ENCODE results near the gene LRP1-AS. TPM values are rescaled to one million over a fixed set of nuclear protein-coding genes. Genes with fewer than 3 reads are reported as not detected.

The LRP1-AS gene
- total and polyA plus RNA-seq, 4 donors, result not detected

GRCh38 chr12:57160040-57160439 lies 12.6 kb upstream of the LRP1-AS start:
- Histone ChIP-seq H3K27me3 (ENCODE audit: control insufficient read depth in 1 of 2, insufficient read depth in 2 of 2, low read length in 1 of 2) (no peaks in the 10 kb centered on the region), H3K9me3 (ENCODE audit: control insufficient read depth, low read length) (no peaks in the 10 kb centered on the region), H3K36me3 (ENCODE audit: control insufficient read depth in 1 of 2, insufficient read depth in 2 of 2, low read length in 1 of 2) (peaks cover 19 to 23% of the 10 kb centered on the region in 2 donors), H3K4me1 (ENCODE audit: control insufficient read depth in 1 of 2, insufficient read depth in 2 of 2, low read length in 2 of 2) (no peaks in the 10 kb centered on the region), H3K27ac (ENCODE audit: low read depth in 1 of 2, low read length in 2 of 2) (no peak overlapping the region), H3K4me3 (ENCODE audit: low read length in 2 of 2) (no peak overlapping the region)
- DNase-seq, result no peak
- ATAC-seq (ENCODE audit: low FRiP score), result no peak
- intact Hi-C loops (cut with DNase I), result no loop called here
- WGBS, 2 donors, result 81 to 83% methylated on average over 4 of the region's 4 CpGs

- no peak for ATAC-seq (ENCODE audit: low FRiP score)
- WGBS, 2 donors, result 12 to 21% methylated on average over 4 of the region's 4 CpGs
- Histone ChIP-seq H3K4me1 (ENCODE audit: control insufficient read depth in 1 of 2, insufficient read depth in 2 of 2, low read length in 2 of 2) (no peaks in the 10 kb centered on the region), H3K9me3 (ENCODE audit: control insufficient read depth, low read length) (no peaks in the 10 kb centered on the region), H3K27me3 (ENCODE audit: control insufficient read depth in 1 of 2, insufficient read depth in 2 of 2, low read length in 1 of 2) (no peaks in the 10 kb centered on the region), H3K27ac (ENCODE audit: low read depth in 1 of 2, low read length in 2 of 2) (no peak overlapping the region), H3K4me3 (ENCODE audit: low read length in 2 of 2) (no peak overlapping the region), H3K36me3 (ENCODE audit: control insufficient read depth in 1 of 2, insufficient read depth in 2 of 2, low read length in 1 of 2) (peaks cover 19 to 23% of the 10 kb centered on the region in 2 donors)
- peak in 1 of 2 donors; percentile 72 for DNase-seq
- intact Hi-C loops (cut with DNase I), result no loop called here
Measured at GRCh38 chr12:57159311-57159710, 11.9 kb upstream of the LRP1-AS start.

- no peaks in the 10 kb centered on the region for H3K4me1 ChIP-seq (ENCODE audit: control insufficient read depth in 1 of 2, insufficient read depth in 2 of 2, low read length in 2 of 2)
- H3K36me3 ChIP-seq (ENCODE audit: control insufficient read depth in 1 of 2, insufficient read depth in 2 of 2, low read length in 1 of 2), result peaks cover 19 to 25% of the 10 kb centered on the region in 2 donors
- DNase-seq (no peak), ATAC-seq (ENCODE audit: low FRiP score) (peak; percentile 50)
- intact Hi-C loops (cut with DNase I), result no loop called here
- no peaks in the 10 kb centered on the region for H3K9me3 ChIP-seq (ENCODE audit: control insufficient read depth, low read length)
- WGBS, 2 donors, result 5 to 16% methylated on average over 4 of the region's 4 CpGs
- H3K27ac ChIP-seq (ENCODE audit: low read depth in 1 of 2, low read length in 2 of 2), result peak overlapping the region in 1 of 2 donors; percentile 4
- no peak overlapping the region for H3K4me3 ChIP-seq (ENCODE audit: low read length in 2 of 2)
- no peaks in the 10 kb centered on the region for H3K27me3 ChIP-seq (ENCODE audit: control insufficient read depth in 1 of 2, insufficient read depth in 2 of 2, low read length in 1 of 2)
Measured at GRCh38 chr12:57158665-57159064, 11.2 kb upstream of the LRP1-AS start.

- no peak for ATAC-seq (ENCODE audit: low FRiP score)
- no peak overlapping the region for H3K4me3 ChIP-seq (ENCODE audit: low read length in 2 of 2)
- H3K27ac ChIP-seq (ENCODE audit: low read depth in 1 of 2, low read length in 2 of 2), result no peak overlapping the region
- H3K9me3 ChIP-seq (ENCODE audit: control insufficient read depth, low read length), result no peaks in the 10 kb centered on the region
- H3K27me3 ChIP-seq (ENCODE audit: control insufficient read depth in 1 of 2, insufficient read depth in 2 of 2, low read length in 1 of 2), result no peaks in the 10 kb centered on the region
- WGBS, 2 donors, result 65% methylated on average over 16 of the region's 16 CpGs
- DNase-seq, result no peak
- intact Hi-C loops (cut with DNase I), result no loop called here
- H3K4me1 ChIP-seq (ENCODE audit: control insufficient read depth in 1 of 2, insufficient read depth in 2 of 2, low read length in 2 of 2), result peaks cover 0 to 2% of the 10 kb centered on the region in 2 donors
- peaks cover 19 to 25% of the 10 kb centered on the region in 2 donors for H3K36me3 ChIP-seq (ENCODE audit: control insufficient read depth in 1 of 2, insufficient read depth in 2 of 2, low read length in 1 of 2)
Measured at GRCh38 chr12:57158186-57158585, 10.8 kb upstream of the LRP1-AS start.

GRCh38 chr12:57157588-57158173 lies 10.3 kb upstream of the LRP1-AS start:
- DNase-seq (peak in 1 of 2 donors; percentile 86), ATAC-seq (ENCODE audit: low FRiP score) (no peak)
- intact Hi-C loops (cut with DNase I), result no loop called here
- Histone ChIP-seq H3K4me1 (ENCODE audit: control insufficient read depth in 1 of 2, insufficient read depth in 2 of 2, low read length in 2 of 2) (peaks cover 0 to 7% of the 10 kb centered on the region in 2 donors), H3K9me3 (ENCODE audit: control insufficient read depth, low read length) (no peaks in the 10 kb centered on the region), H3K4me3 (ENCODE audit: low read length in 2 of 2) (no peak overlapping the region), H3K27me3 (ENCODE audit: control insufficient read depth in 1 of 2, insufficient read depth in 2 of 2, low read length in 1 of 2) (no peaks in the 10 kb centered on the region), H3K27ac (ENCODE audit: low read depth in 1 of 2, low read length in 2 of 2) (no peak overlapping the region), H3K36me3 (ENCODE audit: control insufficient read depth in 1 of 2, insufficient read depth in 2 of 2, low read length in 1 of 2) (peaks cover 16 to 24% of the 10 kb centered on the region in 2 donors)
- 89 to 91% methylated on average over 5 of the region's 5 CpGs for WGBS, 2 donors

- H3K4me1 ChIP-seq (ENCODE audit: control insufficient read depth in 1 of 2, insufficient read depth in 2 of 2, low read length in 2 of 2), result peaks cover 0 to 8% of the 10 kb centered on the region in 2 donors
- ATAC-seq (ENCODE audit: low FRiP score), result no peak
Measured at GRCh38 chr12:57156701-57157403, 9.4 kb upstream of the LRP1-AS start.

GRCh38 chr12:57154804-57155434 lies 7.5 kb upstream of the LRP1-AS start:
- intact Hi-C loops (cut with DNase I), result no loop called here
- Histone ChIP-seq H3K27me3 (ENCODE audit: control insufficient read depth in 1 of 2, insufficient read depth in 2 of 2, low read length in 1 of 2) (no peaks in the 10 kb centered on the region), H3K27ac (ENCODE audit: low read depth in 1 of 2, low read length in 2 of 2) (no peak overlapping the region), H3K36me3 (ENCODE audit: control insufficient read depth in 1 of 2, insufficient read depth in 2 of 2, low read length in 1 of 2) (peaks cover 0 to 10% of the 10 kb centered on the region in 2 donors), H3K4me3 (ENCODE audit: low read length in 2 of 2) (no peak overlapping the region), H3K4me1 (ENCODE audit: control insufficient read depth in 1 of 2, insufficient read depth in 2 of 2, low read length in 2 of 2) (peaks cover 0 to 8% of the 10 kb centered on the region in 2 donors), H3K9me3 (ENCODE audit: control insufficient read depth, low read length) (no peaks in the 10 kb centered on the region)
- 88 to 93% methylated on average over 5 of the region's 5 CpGs for WGBS, 2 donors
- DNase-seq (no peak), ATAC-seq (ENCODE audit: low FRiP score) (no peak)

More at GRCh38 chr12:57156701-57157403, 9.4 kb upstream of the LRP1-AS start:
- Histone ChIP-seq H3K9me3 (ENCODE audit: control insufficient read depth, low read length) (no peaks in the 10 kb centered on the region), H3K27me3 (ENCODE audit: control insufficient read depth in 1 of 2, insufficient read depth in 2 of 2, low read length in 1 of 2) (no peaks in the 10 kb centered on the region), H3K36me3 (ENCODE audit: control insufficient read depth in 1 of 2, insufficient read depth in 2 of 2, low read length in 1 of 2) (peaks cover 10 to 21% of the 10 kb centered on the region in 2 donors), H3K27ac (ENCODE audit: low read depth in 1 of 2, low read length in 2 of 2) (no peak overlapping the region), H3K4me3 (ENCODE audit: low read length in 2 of 2) (no peak overlapping the region)
- intact Hi-C loops (cut with DNase I), result no loop called here
- WGBS, 2 donors, result 80 to 82% methylated on average over 16 of the region's 16 CpGs
- DNase-seq, result peak in 1 of 2 donors; percentile 80

GRCh38 chr12:57154076-57154475 lies 6.7 kb upstream of the LRP1-AS start:
- Histone ChIP-seq H3K27me3 (ENCODE audit: control insufficient read depth in 1 of 2, insufficient read depth in 2 of 2, low read length in 1 of 2) (no peaks in the 10 kb centered on the region), H3K36me3 (ENCODE audit: control insufficient read depth in 1 of 2, insufficient read depth in 2 of 2, low read length in 1 of 2) (peaks cover 0 to 10% of the 10 kb centered on the region in 2 donors), H3K4me3 (ENCODE audit: low read length in 2 of 2) (no peak overlapping the region), H3K9me3 (ENCODE audit: control insufficient read depth, low read length) (no peaks in the 10 kb centered on the region), H3K27ac (ENCODE audit: low read depth in 1 of 2, low read length in 2 of 2) (no peak overlapping the region), H3K4me1 (ENCODE audit: control insufficient read depth in 1 of 2, insufficient read depth in 2 of 2, low read length in 2 of 2) (peaks cover 0 to 8% of the 10 kb centered on the region in 2 donors)
- intact Hi-C loops (cut with DNase I), result no loop called here
- ATAC-seq (ENCODE audit: low FRiP score) (no peak), DNase-seq (no peak)
- 90% methylated on average over 6 of the region's 6 CpGs for WGBS, 2 donors

Measured in aorta (tissue), 5 donors.